BJ (cell line): ENCODE data around the gene NUBPL. TPM values are rescaled to one million over a fixed set of nuclear protein-coding genes. Genes with fewer than 3 reads are reported as not detected.
"Not testable (repeated sequence)": the region's sequence is repeated elsewhere in the genome, so short reads cannot be mapped to it uniquely, and the experiment has no call there.

Source experiments
- CTCF ChIA-PET: fragments of 350-600 bp; formaldehyde crosslinking; extraction: SDS; loops from one replicate; lab custom pipeline; 2021; ENCODE audit warnings: antibody characterized with exemption, inconsistent platforms; lab: Yijun Ruan, JAX
- POLR2A ChIA-PET: fragments of 300-600 bp; sonication (Branson Sonifier 250); formaldehyde crosslinking; extraction: SDS; loops from one replicate; lab custom pipeline; 2021; ENCODE audit warnings: antibody characterized with exemption; lab: Charles Lee
- DNase-seq: peaks from one replicate; pipeline ENCODE4 v3.0.0-alpha.2; 2011; ENCODE audit warnings: low read depth
- H3K27me3 ChIP-seq: 2 replicates; pipeline ENCODE4 v1.6.0; 2011; ENCODE audit warnings: low read length; ENCODE audit not compliant: control insufficient read depth, insufficient read depth
- H3K36me3 ChIP-seq: 2 replicates; pipeline ENCODE4 v1.5.1; 2011; ENCODE audit warnings: low read length; ENCODE audit not compliant: control insufficient read depth, insufficient read depth
- H3K4me3 ChIP-seq: 2 replicates; pipeline ENCODE4 v1.5.1; 2011; ENCODE audit warnings: low read depth, mild to moderate bottlenecking, control low read depth, low read length
- CTCF ChIP-seq: IDR thresholded peaks from 2 replicates; pipeline ENCODE4 v1.5.1; 2011; ENCODE audit warnings: low read depth, mild to moderate bottlenecking, control low read depth, inconsistent platforms, low read length, moderate library complexity; ENCODE audit not compliant: insufficient read depth
- polyA plus RNA-seq: library from polyadenylated mRNA; depleted of rRNA; stranded (reverse); fragments of >200 nt; gene quantifications from 2 replicates; pipeline ENCODE4 v1.2.3, GENCODE V29; 2011

Gene NUBPL
- polyA plus RNA-seq, 1 experiment = 3.3 TPM

- no peak for DNase-seq
- Histone ChIP-seq H3K36me3 (no peaks in the 10 kb centered on the region), H3K27me3 (no peaks in the 10 kb centered on the region), H3K4me3 (no peak overlapping the region)
- POLR2A ChIA-PET = no interaction called here
- TF ChIP-seq CTCF = no peak
- CTCF ChIA-PET = no interaction called here
Measured at GRCh38 chr14:31740688-31741087, 179.5 kb downstream of the NUBPL start.

- no peaks in the 10 kb centered on the region for H3K36me3 ChIP-seq
- no peaks in the 10 kb centered on the region for H3K27me3 ChIP-seq
- CTCF ChIA-PET = no interaction called here
- DNase-seq = no peak
- POLR2A ChIA-PET = no interaction called here
- no peak overlapping the region for H3K4me3 ChIP-seq
- no peak for TF ChIP-seq CTCF
Measured at GRCh38 chr14:31745741-31746140, 184.5 kb downstream of the NUBPL start.

- ChIA-PET CTCF (no interaction called here), POLR2A (no interaction called here)
- no peak overlapping the region for H3K4me3 ChIP-seq
- H3K36me3 ChIP-seq = no peaks in the 10 kb centered on the region
- no peak for TF ChIP-seq CTCF
- no peaks in the 10 kb centered on the region for H3K27me3 ChIP-seq
- DNase-seq = no peak
Measured at GRCh38 chr14:31746326-31746725, 185.1 kb downstream of the NUBPL start.

GRCh38 chr14:31749275-31749674 is 188.1 kb downstream of the NUBPL start:
- CTCF ChIA-PET = no interaction called here
- no peak for TF ChIP-seq CTCF
- Histone ChIP-seq H3K27me3 (no peaks in the 10 kb centered on the region), H3K4me3 (no peak overlapping the region), H3K36me3 (no peaks in the 10 kb centered on the region)
- DNase-seq = no peak
- POLR2A ChIA-PET = no interaction called here

GRCh38 chr14:31751047-31751446 is 189.8 kb downstream of the NUBPL start:
- DNase-seq, POLR2A ChIA-PET, H3K27me3 ChIP-seq, H3K36me3 ChIP-seq, H3K4me3 ChIP-seq, CTCF ChIA-PET: not testable (repeated sequence)

- ChIA-PET POLR2A (no interaction called here), CTCF (no interaction called here)
- DNase-seq = no peak
- Histone ChIP-seq H3K27me3 (no peaks in the 10 kb centered on the region), H3K4me3 (no peak overlapping the region), H3K36me3 (no peaks in the 10 kb centered on the region)
- no peak for TF ChIP-seq CTCF
Measured at GRCh38 chr14:31752867-31753661, 191.9 kb downstream of the NUBPL start.
